IPS DF 6.9 (cell line): ENCODE results near the gene SEMA4D.
"Not testable (repeated sequence)": the region's sequence is repeated elsewhere in the genome, so short reads cannot be mapped to it uniquely, and the experiment has no call there.

ENCODE experiments used
- DNase-seq: peaks from one replicate; pipeline ENCODE4 v3.0.0-alpha.2; 2013; ENCODE audit warnings: low read depth, low spot score
- H3K27ac ChIP-seq: one replicate; pipeline ENCODE4 v1.5.1; 2013; ENCODE audit warnings: low read length, control low read depth
- H3K27me3 ChIP-seq: 2 replicates; pipeline ENCODE4 v1.6.1; 2013; ENCODE audit warnings: mild to moderate bottlenecking, low read length; ENCODE audit not compliant: control insufficient read depth, insufficient read depth
- H3K36me3 ChIP-seq: 2 replicates; pipeline ENCODE4 v1.6.1; 2013; ENCODE audit warnings: low read length; ENCODE audit not compliant: control insufficient read depth, insufficient read depth
- H3K4me1 ChIP-seq: 2 replicates; pipeline ENCODE4 v1.6.1; 2013; ENCODE audit warnings: low read length; ENCODE audit not compliant: control insufficient read depth, insufficient read depth
- H3K4me3 ChIP-seq: 2 replicates; pipeline ENCODE4 v1.5.1; 2013; ENCODE audit warnings: mild to moderate bottlenecking, low read length
- H3K9me3 ChIP-seq: 2 replicates; pipeline ENCODE4 v1.6.1; 2013; ENCODE audit warnings: low read length, inconsistent platforms; ENCODE audit not compliant: control insufficient read depth, insufficient read depth
- WGBS: extraction: QIAGEN DNeasy Blood & Tissue Kit; methylation state at CpG from one replicate; pipeline ENCODE4 v1.1.7; 2013; ENCODE audit warnings: mixed read lengths, missing lambda C conversion rate; ENCODE audit not compliant: insufficient read length, insufficient coverage; 5-methylcytosine and 5-hydroxymethylcytosine counted together

SEMA4D gene

GRCh38 chr9:89482901-89483361 lies 15.0 kb downstream of the SEMA4D start:
- Histone ChIP-seq H3K4me1 (peaks cover 3% of the 10 kb centered on the region; the same call in 1 of the 2 replicates), H3K27ac (no peak overlapping the region), H3K9me3 (no peaks in the 10 kb centered on the region), H3K36me3 (no peaks in the 10 kb centered on the region), H3K27me3 (no peaks in the 10 kb centered on the region), H3K4me3 (no peak overlapping the region)
- no peak for DNase-seq
- WGBS = no CpG with 5 or more reads among the region's 9 CpGs

DNA sequence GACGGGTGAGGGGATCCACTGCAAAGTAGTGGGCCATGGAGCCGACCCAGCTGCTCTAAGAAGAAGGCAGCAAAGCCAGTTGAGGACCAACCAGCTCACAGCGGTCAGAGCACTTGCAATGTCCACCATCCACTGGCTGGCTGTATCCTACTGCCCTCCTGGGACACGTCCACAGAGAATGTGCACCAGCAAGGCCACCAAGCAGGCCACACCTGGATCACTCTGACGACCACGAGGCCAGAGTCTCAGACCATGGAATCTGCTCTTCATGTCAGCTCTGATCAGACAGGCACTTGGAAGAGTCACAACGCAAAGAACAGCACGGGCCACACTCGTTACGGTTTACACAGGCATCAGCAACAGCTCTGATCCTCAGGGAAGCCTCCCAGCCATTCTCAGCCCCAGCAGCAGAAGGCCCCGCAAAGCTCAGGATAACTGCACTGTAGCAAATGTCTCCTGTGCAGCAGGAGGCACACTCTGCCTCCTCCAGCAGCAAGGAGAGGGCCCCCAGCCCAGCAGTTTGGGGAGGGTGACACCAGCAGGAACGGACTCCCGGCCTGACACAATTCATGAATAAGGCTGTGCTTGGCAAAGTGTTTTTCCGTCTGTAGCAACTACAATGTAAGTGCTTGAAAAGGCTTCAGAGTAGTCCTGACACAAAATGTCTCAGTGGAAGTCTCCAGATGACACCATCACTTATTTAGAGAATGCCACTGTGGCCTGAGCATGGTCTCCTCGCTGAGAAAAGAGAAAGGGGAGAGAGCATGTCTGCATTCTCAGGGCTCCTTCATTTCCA lies 15.7 kb downstream of the SEMA4D start:
- H3K27ac ChIP-seq = no peak overlapping the region
- no peaks in the 10 kb centered on the region for H3K36me3 ChIP-seq
- no peaks in the 10 kb centered on the region for H3K27me3 ChIP-seq
- no peak for DNase-seq
- H3K4me1 ChIP-seq = peaks cover 3% of the 10 kb centered on the region; the same call in 1 of the 2 replicates
- WGBS = no CpG with 5 or more reads among the region's 15 CpGs
- H3K4me3 ChIP-seq = no peak overlapping the region
- H3K9me3 ChIP-seq = no peaks in the 10 kb centered on the region

DNA sequence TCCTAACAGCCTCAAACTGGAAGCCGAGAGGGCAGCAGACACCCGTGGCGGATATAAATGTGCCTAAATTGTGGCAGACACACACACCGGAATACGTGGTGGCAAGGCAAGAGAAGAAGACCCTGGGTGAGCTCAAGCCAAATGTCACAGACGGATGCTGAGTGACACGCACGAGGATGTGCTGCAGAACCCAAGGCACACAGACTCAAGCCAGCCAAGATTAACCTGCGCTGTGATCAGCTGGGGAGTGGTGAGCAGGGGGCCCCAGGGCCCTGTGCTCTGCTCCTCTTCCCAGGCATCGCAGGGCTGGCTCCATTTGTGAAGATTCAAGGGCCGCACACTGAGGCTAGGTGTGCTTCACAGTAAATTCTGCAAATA lies 16.4 kb downstream of the SEMA4D start:
- DNase-seq = no peak
- WGBS = no CpG with 5 or more reads among the region's 11 CpGs

DNA sequence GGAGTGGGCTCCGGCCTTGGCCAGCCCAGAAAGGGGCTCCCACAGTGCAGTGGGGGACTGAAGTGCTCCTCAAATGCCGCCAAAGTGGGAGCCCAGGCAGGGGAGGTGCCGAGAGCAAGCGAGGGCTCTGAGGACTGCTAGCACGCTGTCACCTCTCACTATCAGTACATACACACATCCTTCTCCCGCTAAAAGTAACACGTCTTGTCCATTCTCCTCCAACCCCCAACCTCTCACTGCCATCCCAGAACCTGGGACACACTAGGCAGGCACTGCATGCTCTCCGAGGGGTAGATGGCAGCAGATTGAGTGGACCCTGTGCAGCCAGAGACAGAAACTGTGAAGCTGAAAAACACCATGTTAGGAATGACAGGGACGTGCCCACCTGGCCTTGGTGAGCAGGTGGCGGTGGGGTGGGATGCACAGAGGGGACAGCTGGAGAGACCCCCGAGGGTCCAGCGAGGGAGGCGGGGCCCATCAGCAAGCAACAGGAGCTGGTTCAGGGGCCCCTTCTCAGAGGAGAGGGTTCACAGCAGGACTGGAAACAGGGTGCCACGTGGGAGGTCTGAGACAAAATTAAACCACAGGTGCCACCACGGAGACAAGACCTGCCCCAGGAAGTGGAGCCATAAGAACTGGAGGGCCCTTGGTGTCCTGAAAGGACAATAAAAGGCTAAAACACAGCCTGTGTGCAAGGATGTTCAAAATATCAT lies 16.9 kb downstream of the SEMA4D start:
- Histone ChIP-seq H3K27me3 (no peaks in the 10 kb centered on the region), H3K36me3 (no peaks in the 10 kb centered on the region), H3K4me3 (no peak overlapping the region), H3K4me1 (peaks cover 3% of the 10 kb centered on the region; the same call in 1 of the 2 replicates), H3K27ac (no peak overlapping the region), H3K9me3 (no peaks in the 10 kb centered on the region)
- DNase-seq = no peak
- no CpG with 5 or more reads among the region's 15 CpGs for WGBS

More for the DNA sequence above, 16.4 kb downstream of the SEMA4D start:
- Histone ChIP-seq H3K36me3 (no peaks in the 10 kb centered on the region), H3K9me3 (no peaks in the 10 kb centered on the region), H3K4me1 (peaks cover 3% of the 10 kb centered on the region; the same call in 1 of the 2 replicates), H3K27me3 (no peaks in the 10 kb centered on the region), H3K27ac (no peak overlapping the region), H3K4me3 (no peak overlapping the region)

- H3K4me1 ChIP-seq, H3K9me3 ChIP-seq, H3K27me3 ChIP-seq, DNase-seq, H3K27ac ChIP-seq, H3K36me3 ChIP-seq, H3K4me3 ChIP-seq: not testable (repeated sequence)
- WGBS = no CpG with 5 or more reads among the region's 27 CpGs
Measured at GRCh38 chr9:89480372-89480771, 17.5 kb downstream of the SEMA4D start.

DNA sequence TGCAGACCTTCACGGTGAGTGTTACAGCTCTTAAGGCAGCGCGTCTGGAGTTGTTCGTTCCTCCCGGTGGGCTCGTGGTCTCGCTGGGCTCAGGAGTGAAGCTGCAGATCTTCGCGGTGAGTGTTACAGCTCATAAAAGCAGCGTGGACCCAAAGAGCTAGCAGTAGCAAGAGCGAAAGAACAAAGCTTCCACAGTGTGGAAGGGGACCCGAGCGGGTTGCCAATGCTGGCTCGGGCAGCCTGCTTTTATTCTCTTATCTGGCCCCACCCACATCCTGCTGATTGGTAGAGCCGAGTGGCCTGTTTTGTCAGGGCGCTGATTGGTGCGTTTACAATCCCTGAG lies 18.3 kb downstream of the SEMA4D start:
- not testable (repeated sequence) for H3K4me1 ChIP-seq, H3K27ac ChIP-seq, H3K27me3 ChIP-seq, DNase-seq, H3K36me3 ChIP-seq, H3K9me3 ChIP-seq, H3K4me3 ChIP-seq
- no CpG with 5 or more reads among the region's 17 CpGs for WGBS

DNA sequence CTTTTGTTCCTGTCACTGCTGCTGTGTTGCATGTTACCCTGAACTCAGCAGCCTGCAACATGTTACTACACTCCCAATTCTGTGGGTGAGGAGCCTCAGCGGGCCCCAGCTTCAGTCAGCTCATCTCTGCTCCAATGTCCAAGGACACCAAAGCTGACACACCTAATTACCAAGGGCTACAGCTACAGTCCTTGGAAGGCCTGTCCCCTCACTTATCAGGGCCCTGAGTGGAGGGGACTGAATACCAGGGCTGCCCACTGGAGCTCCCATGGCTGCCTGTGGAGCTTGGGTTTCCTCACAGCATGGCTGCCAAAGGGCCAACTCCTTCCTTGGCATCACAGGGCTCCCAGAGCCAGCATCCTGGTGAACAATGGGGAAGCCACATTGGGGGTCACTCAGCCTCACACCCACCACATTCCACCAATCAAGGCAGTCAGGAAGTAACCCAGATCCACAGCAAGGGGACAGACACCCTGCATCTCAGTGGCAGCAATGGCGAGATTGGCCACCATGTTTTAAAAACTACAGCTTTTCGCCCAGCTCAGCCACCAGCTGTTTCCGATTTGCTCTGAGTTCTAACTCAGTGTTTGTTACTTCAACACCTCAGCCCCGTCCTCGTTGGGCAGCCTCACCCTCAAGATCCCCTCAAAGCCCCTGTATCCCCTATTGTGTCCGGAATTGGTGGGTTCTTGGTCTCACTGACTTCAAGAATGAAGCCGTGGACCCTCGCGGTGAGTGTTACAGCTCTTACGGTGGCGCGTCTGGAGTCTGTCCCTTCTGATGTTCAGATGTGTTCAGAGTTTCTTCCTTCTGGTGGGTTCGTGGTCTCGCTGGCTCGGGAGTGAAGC lies 18.9 kb downstream of the SEMA4D start:
- H3K36me3 ChIP-seq = no peaks in the 10 kb centered on the region
- no peak for DNase-seq
- WGBS = no CpG with 5 or more reads among the region's 16 CpGs
- H3K4me1 ChIP-seq = 0 out of 2 replicates have a peak, but pooled peaks cover 1% of the 10 kb centered on the region
- H3K9me3 ChIP-seq = no peaks in the 10 kb centered on the region
- H3K27ac ChIP-seq = no peak overlapping the region
- H3K27me3 ChIP-seq = no peaks in the 10 kb centered on the region
- no peak overlapping the region for H3K4me3 ChIP-seq

- no peak for DNase-seq
- Histone ChIP-seq H3K27me3 (no peaks in the 10 kb centered on the region), H3K36me3 (no peaks in the 10 kb centered on the region), H3K4me1 (0 out of 2 replicates have a peak, but pooled peaks cover 1% of the 10 kb centered on the region), H3K4me3 (no peak overlapping the region), H3K9me3 (no peaks in the 10 kb centered on the region), H3K27ac (no peak overlapping the region)
- no CpG with 5 or more reads among the region's 9 CpGs for WGBS
Measured at GRCh38 chr9:89477811-89478630, 19.9 kb downstream of the SEMA4D start.

DNA sequence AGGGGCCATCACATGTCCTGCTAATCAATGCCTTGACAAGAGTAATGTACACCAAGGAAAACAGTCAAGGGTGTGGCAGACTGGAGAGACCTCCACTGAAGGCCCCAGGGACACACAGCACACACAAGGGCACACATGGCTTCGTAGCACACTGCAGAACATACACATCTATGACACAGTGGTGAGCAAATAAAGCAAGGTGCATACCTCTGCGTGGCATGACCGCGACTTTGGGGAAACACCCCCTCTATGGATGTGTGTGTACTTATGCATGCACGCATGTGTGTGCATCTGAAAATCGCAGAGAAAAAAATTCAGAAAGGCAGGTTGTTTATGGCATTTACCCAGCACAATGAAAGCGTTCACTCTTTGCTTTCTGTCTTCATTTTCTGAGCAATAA lies 20.5 kb downstream of the SEMA4D start:
- 0 out of 2 replicates have a peak, but pooled peaks cover 1% of the 10 kb centered on the region for H3K4me1 ChIP-seq
- no CpG with 5 or more reads among the region's 7 CpGs for WGBS
- H3K4me3 ChIP-seq = no peak overlapping the region
- H3K27me3 ChIP-seq = no peaks in the 10 kb centered on the region
- H3K27ac ChIP-seq = no peak overlapping the region
- DNase-seq = no peak
- H3K9me3 ChIP-seq = no peaks in the 10 kb centered on the region
- H3K36me3 ChIP-seq = no peaks in the 10 kb centered on the region
